ENCODE data around the gene FBXO15.

FBXO15 gene

GRCh38 chr18:74040459-74041332 lies 106.9 kb downstream of the FBXO15 start:
- peak; percentile 53 for TF ChIP-seq CTCF (IDR thresholded peaks at IDR 0.05; ENCODE audit: insufficient read depth, missing control alignments)
- FAIRE-seq (peak; percentile 74), DNase-seq (ENCODE audit: insufficient read length, low spot score) (peak; percentile 86)

DNA sequence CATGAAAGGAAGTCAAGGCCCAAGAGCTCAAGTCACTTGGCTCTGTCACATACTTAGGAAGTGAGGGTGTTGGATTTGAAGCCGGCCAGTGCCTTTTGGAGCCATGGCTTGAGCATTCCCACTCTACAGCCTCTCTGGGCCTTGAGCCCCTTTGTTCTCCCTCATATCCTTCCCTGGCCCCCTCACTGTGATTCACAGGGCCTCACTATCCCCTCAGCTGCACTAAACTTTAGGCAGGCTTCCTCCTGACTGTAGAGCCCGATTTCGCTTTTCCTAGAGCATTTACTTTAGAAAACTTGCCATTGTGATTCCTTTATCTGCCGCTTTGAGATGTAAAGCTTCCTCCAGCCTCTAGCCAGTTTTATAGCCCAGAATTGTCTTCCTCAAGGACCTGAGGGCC lies 107.6 kb downstream of the FBXO15 start:
- no peak for FAIRE-seq
- DNase-seq (ENCODE audit: insufficient read length, low spot score), result no peak
- no peak for TF ChIP-seq CTCF (IDR thresholded peaks at IDR 0.05; ENCODE audit: insufficient read depth, missing control alignments)

DNA sequence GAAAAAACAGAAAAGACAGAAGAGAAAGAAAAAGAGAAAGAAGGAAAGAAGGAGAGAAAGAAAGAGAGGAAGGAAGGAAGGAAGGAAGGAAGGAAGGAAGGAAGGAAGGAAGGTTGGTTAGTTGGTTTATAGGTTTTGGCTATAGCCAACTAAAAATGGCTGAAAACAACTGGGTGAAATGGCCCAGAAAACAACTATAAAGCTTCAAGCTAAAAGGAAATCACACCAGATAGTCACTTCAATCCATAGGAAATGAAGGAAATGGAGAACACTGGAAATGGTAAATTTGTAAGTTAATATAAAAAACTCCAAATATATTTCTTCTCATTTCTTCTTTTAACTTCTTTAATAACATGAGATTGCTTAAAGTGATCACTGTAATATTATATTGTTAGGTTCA lies 118.5 kb downstream of the FBXO15 start:
- TF ChIP-seq CTCF (IDR thresholded peaks at IDR 0.05; ENCODE audit: insufficient read depth, missing control alignments), result no peak
- peak; percentile 96 for FAIRE-seq
- no peak for DNase-seq (ENCODE audit: insufficient read length, low spot score)

Data from D721Med (cell line).